Vagina (tissue), 2 donors: ENCODE measurements around the gene SUMO3. TPM values are rescaled to one million over a fixed set of nuclear protein-coding genes. Genes with fewer than 3 reads are reported as not detected.

ENCODE experiments used
- DNase-seq, 2 donors: peaks; one replicate each; pipeline ENCODE4 v3.0.0-alpha.2; 2017; ENCODE audit errors: extremely low spot score in 2 of 2
- H3K27ac ChIP-seq: fragments of 200-600 bp; sonication (generic); one replicate; pipeline ENCODE4 v1.5.1; 2019
- H3K27me3 ChIP-seq: fragments of 200-600 bp; sonication (generic); one replicate; pipeline ENCODE4 v1.5.1; 2019
- H3K36me3 ChIP-seq, 2 donors: fragments of 200-600 bp; sonication (generic); one replicate each; pipeline ENCODE4 v1.5.1; 2017 to 2019
- H3K4me1 ChIP-seq: fragments of 200-600 bp; sonication (generic); one replicate; pipeline ENCODE4 v1.5.1; 2019
- H3K4me3 ChIP-seq, 2 donors: fragments of 200-600 bp; sonication (generic); 1 replicate in 1 of 2; 2 replicates in 1 of 2; pipeline ENCODE4 v1.5.1; 2016 to 2019
- H3K9me3 ChIP-seq: fragments of 200-600 bp; sonication (generic); one replicate; pipeline ENCODE4 v1.5.1; 2019
- POLR2A ChIP-seq, 2 donors: fragments of 450-650 bp; IDR thresholded peaks; one replicate each; pipeline ENCODE4 v1.6.1; 2017; ENCODE audit warnings: antibody characterized with exemption in 2 of 2, mild to moderate bottlenecking in 2 of 2, moderate library complexity in 2 of 2
- POLR2AphosphoS5 ChIP-seq, 2 donors: sonication (generic); formaldehyde crosslinking; IDR thresholded peaks; one replicate each; pipeline ENCODE4 v1.9.0; 2017; ENCODE audit warnings: antibody characterized with exemption in 2 of 2, mild to moderate bottlenecking in 2 of 2, low read depth in 1 of 2; ENCODE audit not compliant: insufficient read depth in 1 of 2
- intact Hi-C: fragments of 100-400 bp; cut with DNase I; formaldehyde crosslinking; loops from one replicate; pipeline ENCODE4 v1.15.1; 2023
- total RNA-seq: library from RNA; depleted of rRNA; stranded (reverse); fragments of >200 nt; gene quantifications from one replicate; pipeline ENCODE4 v1.2.3, GENCODE V29; 2016
- TF ChIP-seq, protein P1 (sequence below), 3 experiments: fragments of 450-650 bp in 2 of 3; fragments of 200-600 bp in 1 of 3; sonication (generic) in 1 of 3; IDR thresholded peaks; one replicate each; pipeline ENCODE4 v1.5.1; 2017 to 2019; ENCODE audit warnings: antibody characterized with exemption in 3 of 3, mild to moderate bottlenecking in 2 of 3, moderate library complexity in 2 of 3

Gene SUMO3
- total RNA-seq, 1 donor from 2014 or later: 70.0 TPM

DNA sequence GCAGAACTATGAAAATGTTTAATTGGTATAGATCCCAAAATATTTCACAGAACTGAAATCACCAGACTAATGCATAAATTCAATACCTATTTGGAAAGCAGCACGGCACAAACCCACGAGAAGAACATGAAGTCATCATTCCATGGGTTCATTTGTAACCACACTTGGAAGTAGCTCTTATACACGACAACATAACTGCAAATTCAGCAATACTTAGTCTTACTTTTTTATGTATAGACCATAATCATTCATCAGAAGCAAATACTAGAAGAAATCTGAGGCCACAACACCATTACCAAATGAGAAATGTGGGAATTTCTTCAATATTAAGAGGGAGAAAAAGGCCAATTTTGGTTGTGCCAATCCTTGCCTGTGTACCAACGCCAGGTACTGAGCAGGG lies 12.0 kb downstream of the SUMO3 start:
- H3K27me3 ChIP-seq: no peaks in the 10 kb centered on the region
- no peak overlapping the region for H3K27ac ChIP-seq
- no peak for TF ChIP-seq POLR2A (IDR thresholded peaks at IDR 0.05)
- TF ChIP-seq POLR2AphosphoS5 (IDR thresholded peaks at IDR 0.05; ENCODE audit: insufficient read depth in 1 of 2, low read depth in 1 of 2): no peak
- TF ChIP-seq, protein P1, sequence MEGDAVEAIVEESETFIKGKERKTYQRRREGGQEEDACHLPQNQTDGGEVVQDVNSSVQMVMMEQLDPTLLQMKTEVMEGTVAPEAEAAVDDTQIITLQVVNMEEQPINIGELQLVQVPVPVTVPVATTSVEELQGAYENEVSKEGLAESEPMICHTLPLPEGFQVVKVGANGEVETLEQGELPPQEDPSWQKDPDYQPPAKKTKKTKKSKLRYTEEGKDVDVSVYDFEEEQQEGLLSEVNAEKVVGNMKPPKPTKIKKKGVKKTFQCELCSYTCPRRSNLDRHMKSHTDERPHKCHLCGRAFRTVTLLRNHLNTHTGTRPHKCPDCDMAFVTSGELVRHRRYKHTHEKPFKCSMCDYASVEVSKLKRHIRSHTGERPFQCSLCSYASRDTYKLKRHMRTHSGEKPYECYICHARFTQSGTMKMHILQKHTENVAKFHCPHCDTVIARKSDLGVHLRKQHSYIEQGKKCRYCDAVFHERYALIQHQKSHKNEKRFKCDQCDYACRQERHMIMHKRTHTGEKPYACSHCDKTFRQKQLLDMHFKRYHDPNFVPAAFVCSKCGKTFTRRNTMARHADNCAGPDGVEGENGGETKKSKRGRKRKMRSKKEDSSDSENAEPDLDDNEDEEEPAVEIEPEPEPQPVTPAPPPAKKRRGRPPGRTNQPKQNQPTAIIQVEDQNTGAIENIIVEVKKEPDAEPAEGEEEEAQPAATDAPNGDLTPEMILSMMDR (IDR thresholded peaks at IDR 0.05): no peak
- intact Hi-C loops: loop anchor here (10.0 kb wide), 2 partner anchors 129 to 471 kb away; partner anchors contain the start of gene CFAP410
- peaks cover 15% of the 10 kb centered on the region for H3K4me1 ChIP-seq
- H3K36me3 ChIP-seq: peaks cover 0 to 35% of the 10 kb centered on the region in 2 donors
- H3K4me3 ChIP-seq: no peak overlapping the region
- no peaks in the 10 kb centered on the region for H3K9me3 ChIP-seq
- DNase-seq: no peak

DNA sequence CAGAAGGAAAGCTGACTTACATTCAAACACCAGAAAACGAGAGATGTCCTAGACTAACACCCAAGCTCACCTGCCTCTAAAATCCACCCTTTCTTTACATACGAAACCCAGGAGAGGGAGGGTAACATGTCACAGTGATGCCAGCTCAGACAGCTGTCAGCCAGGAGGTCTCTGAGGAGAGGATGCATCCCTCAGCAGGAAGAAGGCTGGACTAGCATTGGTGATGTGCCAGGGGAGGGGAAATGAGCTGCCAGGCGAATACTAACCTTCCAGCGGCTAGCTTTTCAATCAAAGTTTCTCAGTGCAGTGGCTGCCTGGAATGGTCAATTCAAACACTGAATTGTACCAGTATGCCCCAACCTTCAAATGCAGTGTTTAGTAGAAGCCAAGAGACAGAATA lies 12.6 kb downstream of the SUMO3 start:
- no peak overlapping the region for H3K4me3 ChIP-seq
- intact Hi-C loops: loop anchor here (10.0 kb wide), 2 partner anchors 130 to 470 kb away; partner anchors contain the start of gene CFAP410
- DNase-seq: no peak
- H3K27me3 ChIP-seq: no peaks in the 10 kb centered on the region
- H3K9me3 ChIP-seq: no peaks in the 10 kb centered on the region
- peaks cover 21% of the 10 kb centered on the region for H3K4me1 ChIP-seq
- H3K36me3 ChIP-seq: peaks cover 0 to 35% of the 10 kb centered on the region in 2 donors
- TF ChIP-seq, protein P1 (IDR thresholded peaks at IDR 0.05): no peak
- TF ChIP-seq POLR2A (IDR thresholded peaks at IDR 0.05) (no peak), POLR2AphosphoS5 (IDR thresholded peaks at IDR 0.05; ENCODE audit: insufficient read depth in 1 of 2, low read depth in 1 of 2) (no peak)
- no peak overlapping the region for H3K27ac ChIP-seq

DNA sequence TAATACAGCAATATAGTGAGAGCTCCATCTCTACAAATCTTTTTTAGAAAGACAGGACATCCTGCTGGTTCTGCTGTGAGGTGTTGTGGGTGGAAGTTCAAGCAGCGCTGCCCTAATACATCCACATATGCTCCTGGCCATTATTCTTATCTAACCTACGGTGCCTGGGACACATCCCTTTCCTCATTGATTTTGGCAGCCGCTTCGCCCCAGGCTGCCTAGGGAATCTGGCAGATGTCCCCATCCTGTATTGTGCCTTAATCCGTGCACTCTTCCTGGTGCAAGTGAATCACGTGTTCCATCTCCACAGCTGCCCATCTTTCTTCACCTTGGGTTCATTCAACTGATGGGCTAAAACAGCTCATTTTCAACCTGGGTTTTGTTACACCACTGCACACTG lies 13.1 kb downstream of the SUMO3 start:
- Histone ChIP-seq H3K4me3 (no peak overlapping the region), H3K27ac (no peak overlapping the region), H3K27me3 (no peaks in the 10 kb centered on the region), H3K4me1 (peaks cover 26% of the 10 kb centered on the region), H3K9me3 (no peaks in the 10 kb centered on the region), H3K36me3 (peaks cover 0 to 35% of the 10 kb centered on the region in 2 donors)
- no peak for DNase-seq
- intact Hi-C loops: loop anchor here (10.0 kb wide), 2 partner anchors 130 to 470 kb away; partner anchors contain the start of gene CFAP410
- TF ChIP-seq POLR2AphosphoS5 (IDR thresholded peaks at IDR 0.05; ENCODE audit: insufficient read depth in 1 of 2, low read depth in 1 of 2) (no peak), POLR2A (IDR thresholded peaks at IDR 0.05) (no peak)
- TF ChIP-seq, protein P1 (IDR thresholded peaks at IDR 0.05): no peak

DNA sequence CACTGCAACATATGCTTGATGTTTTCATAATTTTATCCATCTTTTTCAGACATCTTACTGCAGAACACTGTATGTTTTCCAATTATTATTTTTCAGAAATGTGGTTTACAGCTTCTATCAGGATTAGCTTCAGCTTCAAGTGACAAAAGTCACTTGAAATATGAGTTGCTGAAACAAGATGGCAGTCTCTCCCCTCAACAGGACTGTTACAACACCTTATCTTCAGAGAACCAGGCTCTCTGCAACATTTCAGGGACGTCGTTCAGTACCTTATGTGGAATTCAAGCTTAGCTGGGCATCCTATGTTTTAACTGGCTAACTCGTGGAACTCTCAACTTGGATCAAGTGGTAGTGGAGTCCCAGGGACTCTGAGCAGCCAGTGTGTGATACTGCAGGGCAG lies 14.2 kb downstream of the SUMO3 start:
- no peaks in the 10 kb centered on the region for H3K27me3 ChIP-seq
- TF ChIP-seq POLR2AphosphoS5 (IDR thresholded peaks at IDR 0.05; ENCODE audit: insufficient read depth in 1 of 2, low read depth in 1 of 2) (no peak), POLR2A (IDR thresholded peaks at IDR 0.05) (no peak)
- TF ChIP-seq, protein P1 (IDR thresholded peaks at IDR 0.05): no peak
- intact Hi-C loops: loop anchor here (10.0 kb wide), 2 partner anchors 131 to 469 kb away; partner anchors contain the start of gene CFAP410
- DNase-seq: no peak
- no peak overlapping the region for H3K4me3 ChIP-seq
- peaks cover 26% of the 10 kb centered on the region for H3K4me1 ChIP-seq
- H3K9me3 ChIP-seq: no peaks in the 10 kb centered on the region
- no peak overlapping the region for H3K27ac ChIP-seq
- H3K36me3 ChIP-seq: peaks cover 0 to 27% of the 10 kb centered on the region in 2 donors

GRCh38 chr21:44802396-44803153 lies 15.3 kb downstream of the SUMO3 start:
- intact Hi-C loops: loop anchor here (10.0 kb wide), 2 partner anchors 132 to 468 kb away; partner anchors contain the start of gene CFAP410
- Histone ChIP-seq H3K4me3 (peak overlapping the region; percentile 81 to 95), H3K36me3 (peaks cover 0 to 20% of the 10 kb centered on the region in 2 donors), H3K9me3 (no peaks in the 10 kb centered on the region), H3K27ac (peak overlapping the region; percentile 71), H3K27me3 (no peaks in the 10 kb centered on the region), H3K4me1 (peaks cover 26% of the 10 kb centered on the region)
- TF ChIP-seq, protein P1 (IDR thresholded peaks at IDR 0.05): no peak
- TF ChIP-seq POLR2AphosphoS5 (IDR thresholded peaks at IDR 0.05; ENCODE audit: insufficient read depth in 1 of 2, low read depth in 1 of 2): no peak
- DNase-seq: no peak
